ENCODE measurements around the gene CALML5. TPM values are rescaled to one million over a fixed set of nuclear protein-coding genes. Genes with fewer than 3 reads are reported as not detected.

Gene CALML5
- total and polyA plus RNA-seq, 9 of the 15 experiments (the other 6 are each of a cell fraction or from before 2014, with no cell fraction given) = not detected

GRCh38 chr10:5469353-5470061, 29.9 kb downstream of the CALML5 start (continued):
- no peak for TF ChIP-seq MGA (IDR thresholded peaks at IDR 0.05)
- TF ChIP-seq NR3C1 (CRISPR knock-in tag; IDR thresholded peaks at IDR 0.05) = no peak
- no peak for TF ChIP-seq SMAD2 (IDR thresholded peaks at IDR 0.05; ENCODE audit: low read depth, low read length)
- TF ChIP-seq E2F6 (IDR thresholded peaks at IDR 0.05; ENCODE audit: borderline replicate concordance in 1 of 2, extremely low read depth in 1 of 2, insufficient read depth in 1 of 2, insufficient read length in 1 of 2, low read depth in 1 of 2, low read length in 1 of 2, poor library complexity in 1 of 2, severe bottlenecking in 1 of 2) = no peak
- TF ChIP-seq NONO (IDR thresholded peaks at IDR 0.05; ENCODE audit: low read depth in 2 of 2, low read length in 1 of 2) = no peak
